HepG2 (cell line): ENCODE data around the gene ZNHIT6. TPM values are rescaled to one million over a fixed set of nuclear protein-coding genes. Genes with fewer than 3 reads are reported as not detected.

ENCODE experiments used
- TARDBP ChIP-seq: sonication (generic); formaldehyde crosslinking; IDR thresholded peaks from 2 replicates; pipeline ENCODE4 v1.8.0; 2022; ENCODE audit warnings: mild to moderate bottlenecking, missing genetic modification reagents
- YEATS4 ChIP-seq: sonication (generic); formaldehyde crosslinking; IDR thresholded peaks from 2 replicates; pipeline ENCODE4 v1.4.0; 2020; ENCODE audit warnings: missing genetic modification reagents, borderline replicate concordance
- ZBTB2 ChIP-seq: sonication (generic); formaldehyde crosslinking; IDR thresholded peaks from 2 replicates; pipeline ENCODE4 v1.8.0; 2022; ENCODE audit warnings: low read depth, missing genetic modification reagents
- ZBTB40 ChIP-seq, 2 experiments: fragments of 450-650 bp in 1 of 2; sonication (generic) in 1 of 2; formaldehyde crosslinking in 1 of 2; IDR thresholded peaks; 2 replicates each; pipeline versions ENCODE4 v1.6.1 to v1.8.0; 2016 to 2022; ENCODE audit warnings: antibody characterized with exemption in 1 of 2, mild to moderate bottlenecking in 1 of 2, missing genetic modification reagents in 1 of 2
- polyA plus RNA-seq, 8 experiments: library from polyadenylated mRNA; depleted of rRNA in 3 of 8; stranded (reverse) in 7 of 8; unstranded in 1 of 8; fragments of >200 nt; fragmentation: Illumina TruSeq in 4 of 8; extraction: Trizol in 4 of 8; gene quantifications; 2 replicates each; pipeline versions ENCODE4 v1.2.1 to v1.2.3, GENCODE V29; 2011 to 2016; ENCODE audit warnings: low read depth in 4 of 8, missing spikeins in 1 of 8, mixed read lengths in 1 of 8; ENCODE audit not compliant: insufficient read depth in 1 of 8
- total RNA-seq, 5 experiments: library from RNA; depleted of rRNA; stranded (reverse); fragments of >200 nt; fragmentation: Illumina TruSeq; extraction: Trizol; gene quantifications; 2 replicates each; pipeline ENCODE4 v1.2.3, GENCODE V29; 2016; ENCODE audit warnings: low read depth in 1 of 5

The ZNHIT6 gene
- total and polyA plus RNA-seq, 2 of the 13 experiments (the other 11 are each of a cell fraction or from before 2014, with no cell fraction given), result 6.0 to 15.2 TPM

- TF ChIP-seq ZBTB40 (IDR thresholded peaks at IDR 0.05) (no peak), ZBTB40 (CRISPR knock-in tag; IDR thresholded peaks at IDR 0.05) (no peak), ZBTB2 (CRISPR knock-in tag) (no peak), TARDBP (CRISPR knock-in tag) (no peak), YEATS4 (CRISPR knock-in tag) (no peak)
These were observed 58.6 kb downstream of the ZNHIT6 start (continued) for GRCh38 chr1:85649591-85649990.
